Right lobe of liver (tissue), 4 donors: ENCODE measurements around the gene CAMKMT.

Experiments used
- CTCF ChIP-seq, 4 donors: fragments of 200-600 bp in 3 of 4; fragments of 450-650 bp in 1 of 4; IDR thresholded peaks; one replicate each; pipeline versions ENCODE4 v1.5.1 to v1.8.0; 2016 to 2022; ENCODE audit warnings: antibody characterized with exemption in 4 of 4, mild to moderate bottlenecking in 2 of 4
- POLR2A ChIP-seq: fragments of 450-650 bp; IDR thresholded peaks from one replicate; pipeline ENCODE4 v1.6.1; 2017; ENCODE audit warnings: antibody characterized with exemption, mild to moderate bottlenecking
- donor health status: DM: no; HTN: no; CAD: no.
- donor health status: DM: no; HTN: no; CAD: no.
- donor health status: DM: no; HTN: yes; CAD: no.

- TF ChIP-seq POLR2A (no peak), CTCF (IDR thresholded peaks at IDR 0.05) (no peak)
These were observed 164.6 kb downstream of the CAMKMT start for GRCh38 chr2:44526352-44526751.
